GM12878 (cell line): ENCODE results near the gene SORL1.

Source experiments
- E2F4 ChIP-seq: IDR thresholded peaks from 2 replicates; pipeline ENCODE4 v1.6.1; 2012; ENCODE audit warnings: low read depth, low read length, improper control_type of control experiment
- EZH2 ChIP-seq: IDR thresholded peaks from 2 replicates; pipeline ENCODE4 v1.6.1; 2012; ENCODE audit warnings: low read depth, mild to moderate bottlenecking, control low read depth, inconsistent platforms, low read length, borderline replicate concordance; ENCODE audit not compliant: control insufficient read depth
- MAX ChIP-seq: IDR thresholded peaks from 2 replicates; pipeline ENCODE4 v1.6.1; 2012; ENCODE audit warnings: low read depth, low read length, improper control_type of control experiment
- NFYA ChIP-seq: IDR thresholded peaks from 2 replicates; pipeline ENCODE4 v1.6.1; 2011; ENCODE audit warnings: low read depth, mild to moderate bottlenecking, low read length, improper control_type of control experiment, borderline replicate concordance
- RAD21 ChIP-seq: IDR thresholded peaks from 2 replicates; pipeline ENCODE4 v1.6.1; 2011; ENCODE audit warnings: mild to moderate bottlenecking, low read depth, low read length, moderate library complexity; ENCODE audit not compliant: insufficient read depth
- SP1 ChIP-seq: IDR thresholded peaks from one replicate; pipeline ENCODE4 v1.6.1; 2011; ENCODE audit warnings: low read depth, low read length
- USF2 ChIP-seq: IDR thresholded peaks from 2 replicates; pipeline ENCODE4 v1.6.1; 2011; ENCODE audit warnings: low read depth, low read length, improper control_type of control experiment, borderline replicate concordance
- YBX1 ChIP-seq: fragments of 450-650 bp; IDR thresholded peaks from 2 replicates; pipeline ENCODE4 v1.6.1; 2016; ENCODE audit warnings: antibody characterized with exemption
- TF ChIP-seq, protein P1 (sequence below): IDR thresholded peaks from 2 replicates; pipeline ENCODE4 v1.6.1; 2012; ENCODE audit warnings: low read length, inconsistent platforms
- TF ChIP-seq, protein P2 (sequence below): IDR thresholded peaks from 2 replicates; pipeline ENCODE4 v1.6.1; 2011; ENCODE audit warnings: mild to moderate bottlenecking, low read depth, low read length, moderate library complexity; ENCODE audit not compliant: insufficient replicate concordance

GRCh38 chr11:121467471-121467870 lies 15.4 kb downstream of the SORL1 start:
- no peak for TF ChIP-seq EZH2
- TF ChIP-seq E2F4, result no peak
- TF ChIP-seq RAD21, result no peak
- TF ChIP-seq USF2, result no peak
- no peak for TF ChIP-seq YBX1
- TF ChIP-seq, protein P1, sequence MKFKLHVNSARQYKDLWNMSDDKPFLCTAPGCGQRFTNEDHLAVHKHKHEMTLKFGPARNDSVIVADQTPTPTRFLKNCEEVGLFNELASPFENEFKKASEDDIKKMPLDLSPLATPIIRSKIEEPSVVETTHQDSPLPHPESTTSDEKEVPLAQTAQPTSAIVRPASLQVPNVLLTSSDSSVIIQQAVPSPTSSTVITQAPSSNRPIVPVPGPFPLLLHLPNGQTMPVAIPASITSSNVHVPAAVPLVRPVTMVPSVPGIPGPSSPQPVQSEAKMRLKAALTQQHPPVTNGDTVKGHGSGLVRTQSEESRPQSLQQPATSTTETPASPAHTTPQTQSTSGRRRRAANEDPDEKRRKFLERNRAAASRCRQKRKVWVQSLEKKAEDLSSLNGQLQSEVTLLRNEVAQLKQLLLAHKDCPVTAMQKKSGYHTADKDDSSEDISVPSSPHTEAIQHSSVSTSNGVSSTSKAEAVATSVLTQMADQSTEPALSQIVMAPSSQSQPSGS, result no peak
- no peak for TF ChIP-seq SP1
- TF ChIP-seq NFYA, result no peak
- TF ChIP-seq, protein P2, sequence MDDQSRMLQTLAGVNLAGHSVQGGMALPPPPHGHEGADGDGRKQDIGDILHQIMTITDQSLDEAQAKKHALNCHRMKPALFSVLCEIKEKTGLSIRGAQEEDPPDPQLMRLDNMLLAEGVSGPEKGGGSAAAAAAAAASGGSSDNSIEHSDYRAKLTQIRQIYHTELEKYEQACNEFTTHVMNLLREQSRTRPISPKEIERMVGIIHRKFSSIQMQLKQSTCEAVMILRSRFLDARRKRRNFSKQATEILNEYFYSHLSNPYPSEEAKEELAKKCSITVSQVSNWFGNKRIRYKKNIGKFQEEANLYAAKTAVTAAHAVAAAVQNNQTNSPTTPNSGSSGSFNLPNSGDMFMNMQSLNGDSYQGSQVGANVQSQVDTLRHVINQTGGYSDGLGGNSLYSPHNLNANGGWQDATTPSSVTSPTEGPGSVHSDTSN, result no peak
- TF ChIP-seq MAX, result no peak
